Epithelial cell of esophagus (primary cell): ENCODE data around the gene ATOH8.

Experiments used
- DNase-seq: peaks from one replicate; pipeline ENCODE4 v3.0.0; 2010; ENCODE audit warnings: low read depth
- H3K4me3 ChIP-seq: 2 replicates; pipeline ENCODE4 v1.5.1; 2011; ENCODE audit warnings: mild to moderate bottlenecking, low read length, control low read depth
- CTCF ChIP-seq: IDR thresholded peaks from 2 replicates; pipeline ENCODE4 v1.5.1; 2011; ENCODE audit warnings: low read depth, mild to moderate bottlenecking, low read length, control low read depth, inconsistent platforms; ENCODE audit not compliant: insufficient read depth; ENCODE audit errors: missing control alignments

ATOH8 gene

GRCh38 chr2:85707304-85707703 lies 46.5 kb upstream of the ATOH8 start:
- peak; percentile 94 for TF ChIP-seq CTCF
- DNase-seq = peak; percentile 93
- no peak overlapping the region for H3K4me3 ChIP-seq

- no peak overlapping the region for H3K4me3 ChIP-seq
- no peak for DNase-seq
- no peak for TF ChIP-seq CTCF
Measured at GRCh38 chr2:85708641-85709040, 45.1 kb upstream of the ATOH8 start.

GRCh38 chr2:85709401-85709811 lies 44.4 kb upstream of the ATOH8 start:
- no peak for TF ChIP-seq CTCF
- no peak overlapping the region for H3K4me3 ChIP-seq
- DNase-seq = no peak

- DNase-seq = no peak
- no peak overlapping the region for H3K4me3 ChIP-seq
- no peak for TF ChIP-seq CTCF
Measured at GRCh38 chr2:85710687-85711577, 42.9 kb upstream of the ATOH8 start.

- H3K4me3 ChIP-seq = no peak overlapping the region
- TF ChIP-seq CTCF = no peak
- no peak for DNase-seq
Measured at GRCh38 chr2:85711578-85712060, 42.2 kb upstream of the ATOH8 start.

GRCh38 chr2:85712336-85712735 lies 41.5 kb upstream of the ATOH8 start:
- no peak for DNase-seq
- no peak overlapping the region for H3K4me3 ChIP-seq
- no peak for TF ChIP-seq CTCF
